ENCODE data around the gene MAP2K7.

DNA sequence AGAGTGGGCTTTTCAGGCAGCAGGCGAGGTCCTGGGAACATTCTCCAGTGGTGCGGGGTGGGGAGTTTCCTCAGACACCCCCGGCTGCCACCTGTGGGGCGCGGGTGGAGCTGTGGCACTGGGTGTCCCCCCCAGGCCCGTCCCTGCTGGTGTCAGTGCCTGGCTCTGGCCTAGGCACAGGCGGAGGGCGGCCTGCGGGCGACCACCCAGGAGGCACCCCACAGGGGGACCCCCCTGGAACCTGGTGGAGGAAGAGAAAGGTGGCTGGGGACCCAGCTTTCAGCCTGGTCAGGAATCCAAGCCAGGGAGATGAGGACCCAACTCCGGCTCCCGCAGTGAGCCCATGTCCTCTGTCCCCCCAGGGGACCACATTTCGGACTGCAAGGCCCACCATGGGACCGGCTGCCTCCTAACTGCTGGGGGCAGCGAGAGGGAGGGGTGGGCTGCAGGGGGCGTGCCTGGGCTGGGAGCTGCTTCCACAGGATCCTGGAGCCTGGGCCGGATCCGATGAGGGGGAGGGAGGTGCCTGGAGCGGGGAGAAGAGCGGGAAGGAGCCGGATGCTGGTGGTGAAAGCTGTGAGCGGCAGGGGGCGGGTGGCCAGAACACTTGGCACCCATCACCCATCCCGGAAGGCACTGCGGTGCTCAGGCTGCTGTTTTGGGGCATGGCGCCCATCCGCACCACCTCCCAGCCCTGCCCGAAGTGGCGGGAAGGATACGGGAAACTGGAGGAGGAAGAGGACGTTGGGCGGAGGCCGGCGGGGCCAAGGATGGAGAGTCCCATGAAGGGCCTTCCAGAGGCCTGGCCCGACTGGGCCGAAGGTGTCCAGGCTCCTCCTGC lies 27.8 kb downstream of the MAP2K7 start:
- TF ChIP-seq, protein P1, sequence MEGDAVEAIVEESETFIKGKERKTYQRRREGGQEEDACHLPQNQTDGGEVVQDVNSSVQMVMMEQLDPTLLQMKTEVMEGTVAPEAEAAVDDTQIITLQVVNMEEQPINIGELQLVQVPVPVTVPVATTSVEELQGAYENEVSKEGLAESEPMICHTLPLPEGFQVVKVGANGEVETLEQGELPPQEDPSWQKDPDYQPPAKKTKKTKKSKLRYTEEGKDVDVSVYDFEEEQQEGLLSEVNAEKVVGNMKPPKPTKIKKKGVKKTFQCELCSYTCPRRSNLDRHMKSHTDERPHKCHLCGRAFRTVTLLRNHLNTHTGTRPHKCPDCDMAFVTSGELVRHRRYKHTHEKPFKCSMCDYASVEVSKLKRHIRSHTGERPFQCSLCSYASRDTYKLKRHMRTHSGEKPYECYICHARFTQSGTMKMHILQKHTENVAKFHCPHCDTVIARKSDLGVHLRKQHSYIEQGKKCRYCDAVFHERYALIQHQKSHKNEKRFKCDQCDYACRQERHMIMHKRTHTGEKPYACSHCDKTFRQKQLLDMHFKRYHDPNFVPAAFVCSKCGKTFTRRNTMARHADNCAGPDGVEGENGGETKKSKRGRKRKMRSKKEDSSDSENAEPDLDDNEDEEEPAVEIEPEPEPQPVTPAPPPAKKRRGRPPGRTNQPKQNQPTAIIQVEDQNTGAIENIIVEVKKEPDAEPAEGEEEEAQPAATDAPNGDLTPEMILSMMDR (IDR thresholded peaks at IDR 0.05), result no peak
- TF ChIP-seq POLR2A (IDR thresholded peaks at IDR 0.05) (no peak), EP300 (IDR thresholded peaks at IDR 0.05) (no peak), POLR2AphosphoS5 (IDR thresholded peaks at IDR 0.05) (peak; percentile 72)

Measured in gastroesophageal sphincter (tissue), 3 donors.